GM11168 (cell line): ENCODE measurements around the gene CTTNBP2.

Experiments used
- in situ Hi-C: fragments of 300-500 bp; cut with MboI; formaldehyde crosslinking; loops from one replicate; pipeline ENCODE4 v1.12.0; 2022; ENCODE audit warnings: low sequenced_read_pairs; ENCODE audit not compliant: unreplicated experiment

CTTNBP2 gene, protein sequence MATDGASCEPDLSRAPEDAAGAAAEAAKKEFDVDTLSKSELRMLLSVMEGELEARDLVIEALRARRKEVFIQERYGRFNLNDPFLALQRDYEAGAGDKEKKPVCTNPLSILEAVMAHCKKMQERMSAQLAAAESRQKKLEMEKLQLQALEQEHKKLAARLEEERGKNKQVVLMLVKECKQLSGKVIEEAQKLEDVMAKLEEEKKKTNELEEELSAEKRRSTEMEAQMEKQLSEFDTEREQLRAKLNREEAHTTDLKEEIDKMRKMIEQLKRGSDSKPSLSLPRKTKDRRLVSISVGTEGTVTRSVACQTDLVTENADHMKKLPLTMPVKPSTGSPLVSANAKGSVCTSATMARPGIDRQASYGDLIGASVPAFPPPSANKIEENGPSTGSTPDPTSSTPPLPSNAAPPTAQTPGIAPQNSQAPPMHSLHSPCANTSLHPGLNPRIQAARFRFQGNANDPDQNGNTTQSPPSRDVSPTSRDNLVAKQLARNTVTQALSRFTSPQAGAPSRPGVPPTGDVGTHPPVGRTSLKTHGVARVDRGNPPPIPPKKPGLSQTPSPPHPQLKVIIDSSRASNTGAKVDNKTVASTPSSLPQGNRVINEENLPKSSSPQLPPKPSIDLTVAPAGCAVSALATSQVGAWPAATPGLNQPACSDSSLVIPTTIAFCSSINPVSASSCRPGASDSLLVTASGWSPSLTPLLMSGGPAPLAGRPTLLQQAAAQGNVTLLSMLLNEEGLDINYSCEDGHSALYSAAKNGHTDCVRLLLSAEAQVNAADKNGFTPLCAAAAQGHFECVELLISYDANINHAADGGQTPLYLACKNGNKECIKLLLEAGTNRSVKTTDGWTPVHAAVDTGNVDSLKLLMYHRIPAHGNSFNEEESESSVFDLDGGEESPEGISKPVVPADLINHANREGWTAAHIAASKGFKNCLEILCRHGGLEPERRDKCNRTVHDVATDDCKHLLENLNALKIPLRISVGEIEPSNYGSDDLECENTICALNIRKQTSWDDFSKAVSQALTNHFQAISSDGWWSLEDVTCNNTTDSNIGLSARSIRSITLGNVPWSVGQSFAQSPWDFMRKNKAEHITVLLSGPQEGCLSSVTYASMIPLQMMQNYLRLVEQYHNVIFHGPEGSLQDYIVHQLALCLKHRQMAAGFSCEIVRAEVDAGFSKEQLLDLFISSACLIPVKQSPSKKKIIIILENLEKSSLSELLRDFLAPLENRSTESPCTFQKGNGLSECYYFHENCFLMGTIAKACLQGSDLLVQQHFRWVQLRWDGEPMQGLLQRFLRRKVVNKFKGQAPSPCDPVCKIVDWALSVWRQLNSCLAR (N-terminal part only)

DNA sequence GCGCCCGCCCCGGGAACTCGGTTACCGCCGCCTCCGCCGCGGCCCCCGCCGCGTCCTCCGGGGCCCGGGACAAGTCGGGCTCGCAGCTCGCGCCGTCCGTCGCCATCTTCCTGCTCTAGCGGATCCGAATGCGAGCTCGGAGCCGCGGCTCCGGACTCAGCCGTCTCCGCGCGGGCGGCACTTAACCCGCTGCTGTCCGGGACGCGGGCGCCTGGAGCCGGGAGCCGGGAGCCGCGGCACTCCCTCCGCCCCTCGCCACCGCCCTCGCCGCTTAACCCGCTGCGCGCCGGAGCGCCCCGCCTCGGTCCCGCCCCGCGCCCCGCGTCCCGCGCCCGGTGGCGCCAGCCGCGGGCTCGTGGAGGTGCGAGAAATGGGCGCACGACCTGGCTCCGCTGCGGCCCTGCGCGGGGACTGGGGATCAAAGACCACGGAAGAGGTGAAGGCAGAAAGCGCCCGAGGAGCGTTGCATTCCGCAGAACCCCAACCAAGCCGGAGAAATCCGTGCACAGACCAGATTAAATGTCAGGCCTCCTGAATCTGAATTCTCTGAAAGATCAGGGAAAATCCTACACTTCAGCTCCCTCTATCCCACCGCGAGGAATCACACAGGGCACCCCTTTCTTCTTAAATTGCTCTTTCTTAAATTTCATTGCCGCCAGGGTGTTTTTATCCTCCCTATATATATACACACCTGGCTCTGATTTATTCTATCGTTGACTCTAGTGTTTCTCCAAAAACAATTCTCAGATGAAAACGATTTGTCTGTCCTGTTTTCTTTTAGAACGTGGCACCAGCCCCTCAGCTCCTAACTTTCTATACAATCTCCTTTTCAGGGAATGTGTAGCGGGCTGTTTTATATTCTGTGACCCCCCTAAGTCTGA, at the start of gene CTTNBP2:
TSS of gene CTTNBP2 (minus strand) at position 132 of the 881 bp plus-strand sequence. CDS start at position 106, 26 bp downstream.
- in situ Hi-C loops: no loop called here

DNA sequence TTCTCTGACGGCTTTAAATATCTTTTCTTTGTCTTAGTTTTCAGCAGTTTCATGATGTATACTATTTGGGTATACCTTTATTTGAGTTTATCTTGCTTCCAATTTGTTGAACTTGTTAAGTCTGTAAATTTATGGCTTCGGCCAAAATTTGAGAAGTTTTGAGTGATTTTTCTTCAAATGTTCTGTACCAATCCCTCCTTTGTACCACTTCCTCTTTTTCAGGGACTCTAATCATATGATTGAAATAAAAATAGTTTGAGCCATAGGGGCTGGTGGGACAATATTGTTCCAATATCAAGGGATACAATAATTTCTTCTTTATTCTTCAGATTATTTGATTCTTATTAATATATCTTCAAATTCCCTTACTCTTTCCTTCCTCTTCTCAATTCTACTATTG, 43.1 kb upstream of the CTTNBP2 start:
- in situ Hi-C loops: no loop called here

DNA sequence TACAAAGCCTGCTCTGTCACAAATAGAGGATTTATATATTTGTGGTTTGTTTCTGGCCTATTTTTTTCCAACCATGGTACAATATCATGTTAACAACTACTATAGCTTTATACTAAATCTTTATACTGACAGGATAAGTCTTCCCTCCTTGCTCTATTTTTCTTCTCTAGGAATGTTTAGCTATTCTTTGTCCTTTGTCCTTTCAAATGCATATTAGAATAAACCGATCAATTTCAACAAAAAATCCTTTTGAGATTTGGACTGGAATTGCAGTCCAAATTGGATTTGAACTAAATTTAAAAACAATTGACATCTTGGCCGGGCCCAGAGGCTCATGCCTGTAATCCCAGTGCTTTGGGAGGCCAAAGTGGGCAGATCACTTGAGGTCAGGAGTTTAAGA, 39.2 kb upstream of the CTTNBP2 start:
- in situ Hi-C loops: no loop called here

DNA sequence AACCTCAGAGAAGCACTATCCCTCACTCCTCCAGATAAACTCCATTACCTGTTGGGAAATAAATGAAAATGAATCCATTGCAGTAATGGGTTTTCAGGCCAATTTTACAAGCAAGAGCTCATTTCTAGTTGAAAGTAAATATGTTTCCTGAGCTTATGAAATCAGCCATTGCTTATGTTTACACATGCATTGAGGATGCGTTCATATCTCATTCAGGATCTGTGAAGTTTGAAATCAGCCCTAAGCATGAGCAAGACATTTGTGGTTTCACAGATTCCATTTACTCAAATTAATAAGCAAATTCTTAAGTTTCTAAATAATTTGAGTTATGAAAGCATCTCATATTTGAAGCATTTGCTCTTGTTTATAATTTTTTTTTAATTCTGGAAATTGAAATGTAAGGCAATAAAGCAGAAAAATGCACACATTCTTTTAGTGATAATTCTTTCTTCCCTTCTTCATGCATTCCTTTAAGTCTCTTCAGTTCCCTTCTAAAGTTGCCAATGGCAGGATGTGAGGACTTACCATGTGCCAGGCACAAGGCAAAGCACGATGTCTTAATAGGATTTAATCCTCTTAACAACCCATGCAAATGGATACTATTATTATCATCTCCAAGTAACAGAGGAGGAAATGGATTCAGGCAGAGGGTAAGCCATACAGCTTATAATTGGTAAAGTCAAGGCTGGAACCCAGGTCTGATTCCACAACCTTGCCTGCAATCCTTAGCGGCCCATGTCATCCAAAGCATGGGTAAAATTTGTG, 35.0 kb upstream of the CTTNBP2 start:
- in situ Hi-C loops: no loop called here

DNA sequence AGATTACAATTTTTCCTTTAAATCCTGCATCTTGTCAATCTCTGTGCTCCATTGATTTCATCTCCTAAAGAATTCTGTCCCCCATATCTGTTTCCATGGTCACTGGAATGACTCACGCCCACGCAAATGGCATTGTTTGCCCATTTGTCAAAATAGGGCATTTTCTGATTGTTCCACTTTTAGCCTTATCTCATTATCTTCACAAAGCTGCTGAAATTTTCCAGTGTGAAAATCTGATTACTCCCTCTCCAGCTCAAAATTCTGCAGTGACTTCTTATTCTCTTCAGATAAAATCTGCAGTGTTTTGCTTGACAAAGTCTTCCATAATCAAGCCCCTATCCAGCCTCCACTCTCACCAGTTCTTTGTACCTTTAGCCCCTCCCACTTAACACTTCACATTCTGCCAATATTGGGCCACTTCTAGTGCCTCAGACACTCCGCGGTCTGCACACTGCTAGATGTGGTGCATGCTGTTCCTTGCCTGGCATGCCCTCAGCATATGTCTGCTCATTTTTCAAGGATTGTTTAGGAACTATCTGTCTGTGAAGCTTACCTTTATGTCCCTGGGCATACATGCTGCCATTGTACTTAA, 33.9 kb upstream of the CTTNBP2 start:
- in situ Hi-C loops: no loop called here

DNA sequence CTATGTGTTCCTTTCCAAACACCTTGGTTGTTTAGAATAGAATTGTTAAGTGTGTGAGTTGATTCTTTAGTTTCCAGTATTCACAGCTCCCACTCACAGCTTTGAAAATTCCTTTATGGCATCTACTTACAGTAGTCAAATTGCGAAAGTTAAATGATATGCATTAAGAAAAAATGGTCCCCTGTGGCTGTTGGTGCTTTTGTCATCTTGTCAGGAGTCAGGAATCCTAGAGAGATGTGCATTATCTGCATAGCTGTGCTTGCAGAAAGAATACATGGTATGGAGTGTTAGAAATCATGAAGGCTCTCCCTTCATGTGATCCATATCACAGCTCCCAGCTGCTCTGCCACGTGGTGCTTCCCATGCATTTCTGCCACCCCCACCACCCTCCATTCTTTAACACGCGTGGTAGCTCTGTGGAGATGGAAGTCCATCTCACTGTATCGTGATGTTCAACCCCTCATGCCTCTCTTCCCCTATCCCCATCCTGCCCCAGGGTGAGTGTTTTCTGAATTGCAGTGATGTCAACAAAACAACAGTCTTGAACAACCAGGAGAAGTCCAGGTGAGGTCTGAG, 29.2 kb upstream of the CTTNBP2 start:
- in situ Hi-C loops: no loop called here

DNA sequence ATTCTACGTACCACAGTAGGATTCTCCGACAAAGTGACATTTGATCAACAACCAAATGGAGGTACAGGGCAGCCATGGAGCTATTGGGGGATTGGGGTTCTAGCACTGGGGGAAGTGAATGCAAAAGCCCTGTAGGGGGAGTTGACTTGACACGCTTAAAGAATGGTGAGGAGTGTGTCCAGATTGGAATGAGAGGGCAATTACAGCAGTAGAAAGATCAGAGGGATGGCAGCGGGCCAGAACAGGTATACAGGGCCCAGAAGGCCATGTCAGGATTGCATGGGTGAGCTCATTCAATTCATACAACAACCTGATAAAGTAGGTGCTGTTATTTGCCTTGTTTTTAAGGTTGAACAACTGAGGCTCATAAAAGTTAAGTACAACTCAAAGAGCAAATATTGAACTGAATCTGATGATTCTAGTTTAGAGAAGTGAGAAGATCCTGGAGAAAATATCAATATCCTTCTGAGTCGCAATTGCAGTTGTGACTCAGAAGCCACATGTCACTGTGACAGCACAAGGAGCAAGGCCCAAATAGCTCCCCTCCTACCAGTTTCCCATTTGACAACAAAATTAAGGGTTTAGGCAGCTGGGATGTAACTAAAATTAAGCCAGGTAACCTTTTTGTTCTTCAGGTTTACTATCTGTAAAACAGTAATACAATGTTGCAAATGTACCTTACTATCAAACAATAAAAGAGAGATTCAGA, 28.0 kb upstream of the CTTNBP2 start:
- in situ Hi-C loops: no loop called here

DNA sequence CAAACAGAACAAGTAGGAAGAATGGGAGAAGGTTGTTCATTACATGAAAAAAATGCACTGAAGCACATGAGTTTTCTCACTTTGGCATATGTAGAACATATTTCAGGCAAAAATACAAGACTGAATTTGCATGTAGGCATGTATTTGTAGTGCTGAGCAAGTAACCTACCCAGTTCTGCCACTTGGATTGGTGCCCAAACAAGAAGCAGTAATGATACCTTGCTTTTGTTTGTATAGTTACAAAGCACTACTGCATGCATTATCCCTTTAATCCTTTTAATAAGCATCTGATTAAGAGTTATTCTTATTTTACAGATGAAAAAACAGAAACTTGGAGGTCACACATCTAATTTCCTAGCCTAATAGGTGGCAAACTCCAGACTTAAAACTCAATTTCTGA, 23.1 kb upstream of the CTTNBP2 start:
- in situ Hi-C loops: no loop called here

DNA sequence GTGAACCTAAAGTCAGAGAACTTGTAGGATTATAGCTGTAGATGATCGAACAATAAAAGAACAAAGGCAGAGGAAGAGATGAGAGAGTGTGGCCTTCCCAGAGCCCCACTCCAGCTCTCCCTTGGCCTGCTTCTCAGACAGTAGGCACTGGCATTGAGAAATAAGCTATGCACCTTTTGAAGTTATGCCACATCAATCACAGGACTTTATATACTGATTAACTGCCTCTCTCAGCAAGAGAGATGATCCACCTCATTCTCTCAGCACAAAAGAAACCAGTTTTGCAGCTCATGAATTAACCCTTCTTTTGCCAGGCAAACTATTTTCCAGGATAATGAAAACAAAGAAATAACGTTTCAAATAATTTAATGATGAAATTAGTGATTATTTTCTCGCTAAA, 22.0 kb upstream of the CTTNBP2 start:
- in situ Hi-C loops: no loop called here

DNA sequence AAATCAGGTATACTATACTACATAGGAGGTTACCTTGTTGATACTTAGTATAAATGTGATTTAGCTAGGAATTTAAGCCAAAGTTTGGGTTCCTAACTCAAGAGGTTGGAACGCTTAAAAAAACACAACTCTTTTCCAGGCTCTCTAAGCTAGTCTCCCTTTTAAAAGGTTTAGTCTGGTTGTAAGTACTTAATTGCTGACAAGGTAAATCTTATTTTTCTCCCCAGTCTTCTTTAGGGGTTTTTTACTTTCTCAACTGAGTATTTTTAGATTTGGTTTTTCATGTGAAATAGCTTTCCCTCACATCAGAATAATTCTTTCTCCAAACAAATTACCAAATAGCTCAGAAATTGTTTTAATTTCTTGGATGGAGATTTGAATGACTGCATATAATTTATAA, 20.8 kb upstream of the CTTNBP2 start:
- in situ Hi-C loops: no loop called here

DNA sequence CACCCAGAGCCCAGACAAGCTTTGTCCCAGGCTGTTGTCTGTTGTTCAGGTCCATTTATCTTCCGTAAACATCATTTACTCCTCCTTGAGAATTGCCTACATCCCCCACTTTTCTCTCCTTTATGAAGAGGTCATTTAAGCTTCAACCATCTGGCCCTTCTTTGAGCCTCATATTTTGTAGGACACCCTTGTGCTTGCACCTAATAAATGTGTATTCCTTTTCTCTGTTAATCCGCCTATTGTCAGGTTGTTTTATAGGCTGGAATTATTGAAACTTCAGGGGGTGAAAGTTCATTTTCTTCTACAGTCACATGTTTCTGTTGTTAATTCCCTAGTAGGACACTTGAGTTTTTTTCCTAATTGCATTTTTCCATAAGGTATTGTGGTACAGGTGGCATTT, 19.6 kb upstream of the CTTNBP2 start:
- in situ Hi-C loops: no loop called here

DNA sequence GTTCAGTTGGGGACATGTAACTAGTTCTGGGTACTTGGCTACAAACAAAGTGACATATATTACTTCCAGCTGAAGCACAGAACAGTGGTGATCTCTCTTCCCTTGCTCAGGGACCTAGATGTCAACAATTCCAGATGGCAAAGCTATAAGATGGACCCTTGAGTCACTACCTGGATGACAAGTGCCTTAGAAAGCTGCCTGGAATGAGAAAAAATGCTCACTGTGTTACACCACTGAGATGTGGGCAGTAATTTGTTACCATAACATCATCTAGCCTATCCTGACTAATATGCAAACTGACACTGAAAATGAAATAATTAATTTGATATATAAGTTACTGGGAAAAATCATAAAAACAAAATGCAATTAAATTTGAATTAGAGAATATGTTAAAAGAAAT, 16.4 kb upstream of the CTTNBP2 start:
- in situ Hi-C loops: no loop called here

DNA sequence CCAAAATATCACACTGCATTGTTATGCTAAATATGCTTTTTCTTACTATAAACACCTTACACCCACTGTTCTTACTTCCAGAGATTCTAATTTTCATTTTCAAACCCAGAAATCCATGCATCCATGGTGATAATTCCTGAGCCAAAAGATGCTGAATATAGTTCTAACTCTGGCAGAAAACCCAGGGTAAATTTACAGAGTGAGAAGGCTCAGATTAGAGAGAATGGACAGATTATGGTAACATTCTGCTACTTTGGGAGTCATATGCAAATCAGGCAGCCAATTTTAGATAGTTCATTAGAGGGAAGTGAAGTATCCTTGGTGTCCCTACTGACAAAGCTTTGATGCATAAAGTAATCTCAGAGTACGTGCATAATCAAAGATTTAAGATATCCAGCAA, 15.4 kb upstream of the CTTNBP2 start:
- in situ Hi-C loops: no loop called here

DNA sequence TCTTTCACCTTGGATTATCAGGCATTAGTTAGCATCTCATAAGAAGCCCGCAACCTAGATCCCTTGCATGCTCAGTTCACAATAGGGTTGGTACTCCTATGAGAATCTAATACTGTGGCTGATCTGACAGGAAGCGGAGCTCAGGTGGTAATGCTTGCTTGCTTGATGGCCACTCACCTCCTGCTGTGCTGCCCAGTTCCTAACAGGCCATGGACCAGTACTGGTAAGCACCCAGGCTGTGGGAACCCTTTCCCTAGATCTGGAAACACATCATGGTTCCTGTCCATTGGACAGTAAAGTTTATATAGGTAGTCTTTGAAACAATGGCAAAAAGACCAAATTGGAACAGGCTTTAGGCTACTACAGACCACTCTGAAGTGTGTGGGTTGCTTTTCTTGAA, 9.4 kb upstream of the CTTNBP2 start:
- in situ Hi-C loops: no loop called here

DNA sequence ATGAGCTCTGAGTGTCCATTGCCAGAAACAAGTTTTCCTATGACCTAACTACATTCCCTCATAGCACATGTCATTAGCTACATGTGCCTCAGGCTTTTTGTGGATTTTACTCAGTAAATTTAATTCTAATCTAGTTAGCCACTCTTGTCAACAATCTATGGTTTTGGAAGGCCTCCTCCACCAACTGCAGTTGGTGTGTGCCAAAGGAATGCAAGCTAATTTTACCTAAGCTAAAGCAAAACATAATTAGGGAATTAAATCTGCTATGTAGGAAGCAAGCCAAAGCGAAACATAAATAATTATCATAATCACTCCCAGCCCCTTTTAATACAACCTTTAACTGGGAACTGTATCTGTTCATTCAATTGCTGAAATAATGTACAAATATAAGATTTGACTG, 3.5 kb upstream of the CTTNBP2 start:
- in situ Hi-C loops: no loop called here

DNA sequence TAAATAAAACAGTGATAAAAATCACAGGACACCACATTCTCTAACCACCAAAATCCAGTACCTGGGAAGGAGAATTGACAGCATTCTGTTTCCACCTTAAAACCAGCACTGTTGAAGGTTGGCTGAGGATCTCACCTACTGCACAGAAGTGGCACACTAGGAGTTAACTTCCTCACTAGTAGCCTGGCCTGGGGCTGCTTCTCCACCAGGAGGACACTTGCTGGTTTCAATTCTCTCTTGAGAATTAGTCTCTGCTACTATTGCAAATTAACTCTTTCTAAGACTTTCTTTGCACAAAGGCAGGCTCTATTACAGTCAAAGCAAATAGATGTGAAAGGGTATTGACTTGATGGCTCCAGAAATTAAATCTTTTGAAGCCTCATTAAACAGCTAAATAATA, 2.3 kb upstream of the CTTNBP2 start:
- in situ Hi-C loops: no loop called here

DNA sequence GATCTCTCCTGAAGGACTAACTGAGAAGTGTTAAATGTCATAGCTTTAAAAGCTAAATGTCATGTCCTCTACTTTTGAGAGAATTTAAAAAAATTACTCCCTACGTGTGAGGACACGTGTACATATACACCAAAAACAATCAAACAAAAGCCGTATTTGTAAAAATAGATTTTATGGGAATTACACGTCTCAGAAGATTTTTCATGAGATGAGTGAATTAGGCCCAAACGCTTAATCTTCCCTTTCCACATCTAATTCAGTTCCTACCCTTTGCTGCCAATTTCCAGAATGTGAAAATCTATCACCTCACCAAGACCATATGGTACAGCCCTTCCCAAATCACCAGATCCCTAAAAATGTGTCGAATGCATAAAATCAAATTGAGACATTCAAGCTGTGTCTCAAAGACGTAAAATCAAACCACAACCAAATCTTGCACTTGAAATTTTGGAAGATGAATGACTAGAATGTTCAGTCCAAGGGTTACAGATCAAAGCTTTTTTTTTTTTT, 1.0 kb upstream of the CTTNBP2 start:
- in situ Hi-C loops: no loop called here
